Brain microvascular endothelial cell (primary cell): ENCODE measurements around the gene AKTIP.

Experiments used
- DNase-seq: peaks from one replicate; pipeline ENCODE4 v3.0.0-alpha.2; 2020
- H3K27ac ChIP-seq: fragments of 250-450 bp; sonication (Bioruptor Pico); 2 replicates; pipeline ENCODE4 v1.5.1; 2020; ENCODE audit warnings: mild to moderate bottlenecking, moderate library complexity
- H3K27me3 ChIP-seq: fragments of 250-450 bp; sonication (Bioruptor Pico); replicated peaks from 2 replicates; pipeline ENCODE4 v1.5.1; 2020; ENCODE audit warnings: mild to moderate bottlenecking
- H3K36me3 ChIP-seq: fragments of 250-450 bp; sonication (Bioruptor Pico); replicated peaks from 2 replicates; pipeline ENCODE4 v1.5.1; 2020; ENCODE audit warnings: mild to moderate bottlenecking
- H3K4me3 ChIP-seq: 2 replicates; pipeline ENCODE4 v1.5.1; 2011; ENCODE audit warnings: low read depth, mild to moderate bottlenecking, control low read depth, low read length, moderate library complexity
- CTCF ChIP-seq: IDR thresholded peaks from 2 replicates; pipeline ENCODE4 v1.5.1; 2011; ENCODE audit warnings: low read depth, mild to moderate bottlenecking, moderate library complexity, low read length, control low read depth, inconsistent platforms; ENCODE audit errors: missing control alignments
- in situ Hi-C: cut with HindIII; loops from 2 replicates; pipeline ENCODE4 v1.10.0; 2017; ENCODE audit warnings: low sequenced_read_pairs, low pct_ligation_motif_present

AKTIP gene

GRCh38 chr16:53503991-53504663, 1.1 kb upstream of the AKTIP start:
- TF ChIP-seq CTCF: peak; percentile 7
- no peaks in the 10 kb centered on the region for H3K27me3 ChIP-seq
- peak overlapping the region; percentile 82 for H3K27ac ChIP-seq
- H3K4me3 ChIP-seq: peak overlapping the region; percentile 67
- no peaks in the 10 kb centered on the region for H3K36me3 ChIP-seq
- in situ Hi-C loops: no loop called here
- DNase-seq: peak; percentile 61

- peak; percentile 100 for DNase-seq
- no peak for TF ChIP-seq CTCF
- H3K27ac ChIP-seq: peak overlapping the region; percentile 82
- in situ Hi-C loops: no loop called here
- peak overlapping the region; percentile 73 for H3K4me3 ChIP-seq
- H3K27me3 ChIP-seq: no peaks in the 10 kb centered on the region
- no peaks in the 10 kb centered on the region for H3K36me3 ChIP-seq
These were observed 388 bp upstream of the AKTIP start for GRCh38 chr16:53503270-53503923.

GRCh38 chr16:53501216-53501859, 1.7 kb downstream of the AKTIP start:
- H3K27ac ChIP-seq: no peak overlapping the region
- DNase-seq: no peak
- H3K4me3 ChIP-seq: no peak overlapping the region
- in situ Hi-C loops: no loop called here
- H3K36me3 ChIP-seq: peaks cover 6% of the 10 kb centered on the region
- H3K27me3 ChIP-seq: no peaks in the 10 kb centered on the region
- no peak for TF ChIP-seq CTCF

- H3K27ac ChIP-seq: no peak overlapping the region
- TF ChIP-seq CTCF: no peak
- no peaks in the 10 kb centered on the region for H3K27me3 ChIP-seq
- peaks cover 25% of the 10 kb centered on the region for H3K36me3 ChIP-seq
- in situ Hi-C loops: no loop called here
- DNase-seq: no peak
- no peak overlapping the region for H3K4me3 ChIP-seq
These were observed 4.0 kb downstream of the AKTIP start for GRCh38 chr16:53498984-53499383.

GRCh38 chr16:53495325-53495724, 7.7 kb downstream of the AKTIP start:
- no peak for DNase-seq
- TF ChIP-seq CTCF: peak; percentile 36
- Histone ChIP-seq H3K4me3 (no peak overlapping the region), H3K27me3 (no peaks in the 10 kb centered on the region), H3K36me3 (peaks cover 41% of the 10 kb centered on the region), H3K27ac (no peak overlapping the region)
- in situ Hi-C loops: no loop called here
